ENCODE measurements around the gene ANGEL2. TPM values are rescaled to one million over a fixed set of nuclear protein-coding genes. Genes with fewer than 3 reads are reported as not detected.
"Not testable (repeated sequence)": the region's sequence is repeated elsewhere in the genome, so short reads cannot be mapped to it uniquely, and the experiment has no call there.

Gene ANGEL2
- total RNA-seq, 6 experiments from 2014 or later = 12.1 to 23.2 (median 15.2) TPM

- intact Hi-C loops (cut with DNase I) = no loop called here
- TF ChIP-seq CTCF (IDR thresholded peaks at IDR 0.05) (no peak), POLR2A (IDR thresholded peaks at IDR 0.05) (no peak)
- peaks cover 0 to 22% (median 6%) of the 10 kb centered on the region in 4 donors for H3K4me1 ChIP-seq
- ATAC-seq (no peak), DNase-seq (no peak)
- H3K27ac ChIP-seq = no peak overlapping the region
- peak overlapping the region; percentile 76 to 91 (median 84) for H3K4me3 ChIP-seq
- 2% methylated on average over 2 of the region's 2 CpGs for WGBS (ENCODE audit: insufficient coverage, low coverage, low lambda C conversion rate, missing lambda C conversion rate)
- peaks cover 0 to 6% of the 10 kb centered on the region in 2 donors for H3K27me3 ChIP-seq
- no peaks in the 10 kb centered on the region for H3K9me3 ChIP-seq
- H3K36me3 ChIP-seq = no peaks in the 10 kb centered on the region
Measured at GRCh38 chr1:213051881-213052202, 36.2 kb upstream of the ANGEL2 start.

- Histone ChIP-seq H3K36me3 (no peaks in the 10 kb centered on the region), H3K27me3 (peaks cover 0 to 6% of the 10 kb centered on the region in 2 donors), H3K4me1 (peaks cover 0 to 22% (median 6%) of the 10 kb centered on the region in 4 donors), H3K27ac (peak within 1 kb of the TSS; percentile 30 to 59 (median 56)), H3K4me3 (peak within 1 kb of the TSS; percentile 76 to 91 (median 84)), H3K9me3 (no peaks in the 10 kb centered on the region)
- ATAC-seq (peak; percentile 97 to 100 (median 99)), DNase-seq (peak; percentile 88 to 91 (median 90))
- intact Hi-C loops (cut with DNase I) = no loop called here
- 0% methylated on average over 6 of the region's 42 CpGs for WGBS (ENCODE audit: insufficient coverage, low coverage, low lambda C conversion rate, missing lambda C conversion rate)
- peak in 1 of 4 donors; percentile 2 for TF ChIP-seq CTCF (IDR thresholded peaks at IDR 0.05)
- TF ChIP-seq POLR2A (IDR thresholded peaks at IDR 0.05) = peak; percentile 35
Measured at GRCh38 chr1:213051127-213051880, 35.6 kb upstream of the ANGEL2 start, which contains the start of gene RPS6KC1. Gene RPS6KC1 (plus strand): TSS chr1:213051241. CDS start chr1:213051405, 164 bp downstream.

- peak overlapping the region; percentile 76 to 91 (median 84) for H3K4me3 ChIP-seq
- peaks cover 0 to 17% (median 6%) of the 10 kb centered on the region in 4 donors for H3K4me1 ChIP-seq
- ATAC-seq = peak; percentile 22 to 59 (median 36)
- WGBS (ENCODE audit: insufficient coverage, low coverage, low lambda C conversion rate, missing lambda C conversion rate) = 35% methylated on average over 8 of the region's 15 CpGs
- peak overlapping the region; percentile 30 to 59 (median 56) for H3K27ac ChIP-seq
- no peaks in the 10 kb centered on the region for H3K9me3 ChIP-seq
- H3K36me3 ChIP-seq = no peaks in the 10 kb centered on the region
- DNase-seq = no peak
- intact Hi-C loops (cut with DNase I) = no loop called here
- H3K27me3 ChIP-seq = peaks cover 0 to 6% of the 10 kb centered on the region in 2 donors
- TF ChIP-seq CTCF (IDR thresholded peaks at IDR 0.05) (no peak), POLR2A (IDR thresholded peaks at IDR 0.05) (no peak)
Measured at GRCh38 chr1:213050745-213051126, 35.1 kb upstream of the ANGEL2 start.

- peaks cover 0 to 6% of the 10 kb centered on the region in 2 donors for H3K27me3 ChIP-seq
- ATAC-seq (no peak), DNase-seq (no peak)
- H3K4me3 ChIP-seq = no peak overlapping the region
- no peak overlapping the region for H3K27ac ChIP-seq
- no peaks in the 10 kb centered on the region for H3K36me3 ChIP-seq
- TF ChIP-seq POLR2A (IDR thresholded peaks at IDR 0.05) (no peak), CTCF (IDR thresholded peaks at IDR 0.05) (no peak)
- no peaks in the 10 kb centered on the region for H3K9me3 ChIP-seq
- peaks cover 0 to 13% (median 5%) of the 10 kb centered on the region in 4 donors for H3K4me1 ChIP-seq
- WGBS (ENCODE audit: insufficient coverage, low coverage, low lambda C conversion rate, missing lambda C conversion rate) = 71% methylated on average over 1 of the region's 1 CpG
- intact Hi-C loops (cut with DNase I) = no loop called here
Measured at GRCh38 chr1:213049232-213049631, 33.6 kb upstream of the ANGEL2 start.

GRCh38 chr1:213045321-213046226, 29.9 kb upstream of the ANGEL2 start:
- WGBS (ENCODE audit: insufficient coverage, low coverage, low lambda C conversion rate, missing lambda C conversion rate) = 86% methylated on average over 13 of the region's 13 CpGs
- H3K4me1 ChIP-seq; H3K36me3 ChIP-seq; DNase-seq; intact Hi-C loops (cut with DNase I); ATAC-seq; H3K27ac ChIP-seq; H3K4me3 ChIP-seq; H3K27me3 ChIP-seq; H3K9me3 ChIP-seq: not testable (repeated sequence)
